Measurements from ENCODE around the gene CEP20. TPM values are rescaled to one million over a fixed set of nuclear protein-coding genes. Genes with fewer than 3 reads are reported as not detected.

The CEP20 gene
- total RNA-seq, 4 donors from 2014 or later: 26.2 to 38.8 (median 32.0) TPM

DNA sequence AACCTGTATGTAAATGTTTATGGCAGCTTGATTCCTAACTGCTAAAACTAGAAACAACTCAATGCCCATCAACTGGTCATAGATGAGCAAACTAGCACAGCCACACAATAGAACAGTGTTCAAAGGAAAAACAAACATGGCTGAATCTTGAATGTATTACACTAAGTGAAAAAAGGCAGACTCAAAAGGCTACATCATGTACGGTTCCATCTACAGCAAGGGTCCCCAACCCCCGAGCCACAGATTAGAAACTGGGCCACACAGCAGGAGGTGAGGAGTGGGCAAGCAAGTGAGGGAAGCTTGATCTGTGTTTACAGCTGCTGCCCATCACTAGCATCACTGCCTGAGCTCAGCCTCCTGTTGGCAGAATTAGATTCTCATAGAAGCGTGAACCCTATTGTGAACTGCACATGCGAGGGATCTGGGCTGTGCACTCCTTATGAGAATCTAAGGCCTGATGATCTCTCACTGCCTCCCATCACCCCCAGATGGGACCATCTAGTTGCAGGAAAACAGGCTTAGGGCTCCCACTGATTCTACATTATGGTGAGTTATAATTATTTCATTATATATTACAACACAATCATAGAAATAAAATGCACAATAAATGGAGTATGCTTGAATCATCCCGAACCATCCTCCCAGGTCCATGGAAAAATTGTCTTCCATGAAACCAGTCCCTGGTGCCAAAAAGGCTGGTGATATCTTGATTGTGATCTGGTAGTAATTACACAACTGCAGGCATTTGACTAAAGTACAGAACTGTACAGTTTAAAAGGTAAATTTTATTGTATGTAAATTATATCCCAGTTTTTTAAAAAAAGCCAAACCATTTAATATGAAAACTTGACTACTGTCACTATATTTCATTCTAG, 7.7 kb downstream of the CEP20 start:
- TF ChIP-seq, protein P1, sequence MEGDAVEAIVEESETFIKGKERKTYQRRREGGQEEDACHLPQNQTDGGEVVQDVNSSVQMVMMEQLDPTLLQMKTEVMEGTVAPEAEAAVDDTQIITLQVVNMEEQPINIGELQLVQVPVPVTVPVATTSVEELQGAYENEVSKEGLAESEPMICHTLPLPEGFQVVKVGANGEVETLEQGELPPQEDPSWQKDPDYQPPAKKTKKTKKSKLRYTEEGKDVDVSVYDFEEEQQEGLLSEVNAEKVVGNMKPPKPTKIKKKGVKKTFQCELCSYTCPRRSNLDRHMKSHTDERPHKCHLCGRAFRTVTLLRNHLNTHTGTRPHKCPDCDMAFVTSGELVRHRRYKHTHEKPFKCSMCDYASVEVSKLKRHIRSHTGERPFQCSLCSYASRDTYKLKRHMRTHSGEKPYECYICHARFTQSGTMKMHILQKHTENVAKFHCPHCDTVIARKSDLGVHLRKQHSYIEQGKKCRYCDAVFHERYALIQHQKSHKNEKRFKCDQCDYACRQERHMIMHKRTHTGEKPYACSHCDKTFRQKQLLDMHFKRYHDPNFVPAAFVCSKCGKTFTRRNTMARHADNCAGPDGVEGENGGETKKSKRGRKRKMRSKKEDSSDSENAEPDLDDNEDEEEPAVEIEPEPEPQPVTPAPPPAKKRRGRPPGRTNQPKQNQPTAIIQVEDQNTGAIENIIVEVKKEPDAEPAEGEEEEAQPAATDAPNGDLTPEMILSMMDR (IDR thresholded peaks at IDR 0.05; ENCODE audit: low read depth): no peak

DNA sequence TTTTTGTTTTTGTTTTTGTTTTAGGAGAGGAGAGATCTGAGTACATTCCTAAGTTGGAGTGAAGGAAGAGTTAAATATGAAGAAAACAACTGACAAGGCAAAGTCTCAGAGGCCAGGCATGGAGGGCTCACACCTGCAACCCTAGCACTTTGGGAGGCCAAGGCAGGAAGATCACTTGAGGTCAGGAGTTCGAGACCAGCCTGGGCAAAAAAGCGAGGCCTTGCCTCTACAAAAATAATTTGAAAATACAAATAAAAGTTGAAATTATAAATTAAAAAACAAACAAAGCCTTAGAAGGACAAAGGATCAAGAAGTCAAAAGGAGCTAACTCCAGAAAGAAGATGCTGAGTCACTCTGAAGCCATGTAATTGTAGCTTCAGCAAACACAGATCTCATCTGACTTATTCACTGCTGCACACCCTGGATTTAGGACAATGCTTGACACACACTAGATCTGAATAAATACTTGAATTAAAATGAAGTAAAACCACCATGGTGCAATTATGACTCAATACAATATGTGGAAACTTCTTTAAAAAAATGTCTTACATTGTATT, 9.1 kb downstream of the CEP20 start:
- TF ChIP-seq, protein P1 (IDR thresholded peaks at IDR 0.05; ENCODE audit: low read depth): no peak

DNA sequence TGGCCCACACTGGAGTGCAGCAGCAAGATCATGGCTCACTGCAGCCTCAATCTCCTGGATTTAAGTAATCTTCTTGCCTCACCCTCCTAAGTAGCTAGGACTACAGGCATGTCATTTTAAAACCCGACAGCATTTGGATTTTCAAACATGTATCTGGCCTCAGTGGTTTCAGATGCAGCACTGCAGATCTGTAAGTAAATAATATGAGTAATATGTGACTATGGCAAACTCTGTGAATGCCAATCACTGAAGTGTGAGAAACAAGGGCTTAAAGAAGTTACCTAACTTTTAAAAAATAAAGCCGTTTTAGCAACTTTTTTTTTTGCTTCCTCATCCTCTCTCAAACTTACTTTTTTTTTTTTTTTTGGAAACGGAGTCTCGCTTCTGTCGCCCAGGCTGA, 11.9 kb downstream of the CEP20 start:
- TF ChIP-seq, protein P1 (IDR thresholded peaks at IDR 0.05; ENCODE audit: low read depth): no peak

DNA sequence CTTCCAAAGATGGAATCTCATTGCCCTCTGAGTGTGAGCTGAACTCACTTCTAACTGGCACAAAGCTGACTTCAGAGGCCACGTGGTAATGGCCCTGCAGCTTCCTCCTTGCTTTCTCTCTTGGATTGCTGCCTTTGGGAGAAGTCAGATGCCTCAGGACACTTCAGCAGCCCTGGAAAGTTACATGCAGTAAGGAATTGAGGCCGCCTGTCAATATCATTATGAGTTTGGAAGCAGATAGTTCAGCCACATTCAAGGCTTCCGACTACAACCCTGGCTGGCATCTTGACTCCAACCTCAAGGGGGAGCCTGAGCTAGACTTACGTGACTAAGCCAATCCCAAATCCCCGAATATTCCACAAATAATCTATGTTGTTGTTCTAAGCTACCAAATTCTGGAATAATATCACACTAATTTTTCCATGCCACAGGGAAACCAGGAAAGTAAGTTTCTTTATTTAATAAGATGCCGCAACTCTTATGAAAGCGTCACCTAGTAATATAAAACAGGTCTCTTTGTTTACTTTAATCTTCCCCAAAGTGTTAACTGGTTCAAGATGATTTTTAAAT, 13.6 kb downstream of the CEP20 start:
- TF ChIP-seq, protein P1 (IDR thresholded peaks at IDR 0.05; ENCODE audit: low read depth): no peak

DNA sequence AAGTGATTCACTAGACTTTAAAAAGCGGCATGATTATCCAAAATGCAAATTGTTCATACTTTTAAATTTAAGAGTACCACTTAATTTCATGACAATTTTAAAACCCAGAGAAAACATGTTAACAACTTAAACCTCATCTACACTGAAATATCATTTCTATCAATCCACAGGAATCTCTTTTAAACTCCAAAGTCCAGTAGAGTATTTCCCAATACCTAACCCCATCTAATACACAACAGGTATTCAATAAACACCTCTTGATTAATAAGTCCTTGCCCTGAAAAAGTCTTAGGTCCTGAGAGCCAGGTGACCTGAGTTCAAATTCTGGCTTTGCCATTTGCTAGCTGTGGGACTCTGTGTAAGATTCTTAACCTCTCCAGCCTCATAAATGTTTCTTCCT, 14.7 kb downstream of the CEP20 start:
- TF ChIP-seq, protein P1 (IDR thresholded peaks at IDR 0.05; ENCODE audit: low read depth): no peak

DNA sequence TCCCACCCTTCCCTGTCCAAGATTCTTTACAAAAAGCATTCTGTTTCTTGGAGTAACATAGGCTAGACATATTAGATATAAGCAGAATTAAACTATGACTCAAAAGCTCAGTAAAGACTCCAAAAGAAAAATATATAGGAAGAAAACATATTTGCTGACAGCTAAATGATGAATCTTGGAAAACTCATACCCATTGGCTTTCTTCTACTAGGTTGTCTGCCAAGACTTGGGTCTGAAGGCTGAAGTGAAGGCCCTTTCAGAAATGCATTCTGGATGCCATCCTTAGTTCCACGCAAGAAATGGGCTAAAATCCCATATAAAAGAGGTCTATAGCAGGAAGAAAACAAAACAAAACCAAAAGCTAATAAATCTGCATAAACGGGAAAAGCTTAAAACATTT, 15.1 kb downstream of the CEP20 start:
- TF ChIP-seq, protein P1 (IDR thresholded peaks at IDR 0.05; ENCODE audit: low read depth): no peak

DNA sequence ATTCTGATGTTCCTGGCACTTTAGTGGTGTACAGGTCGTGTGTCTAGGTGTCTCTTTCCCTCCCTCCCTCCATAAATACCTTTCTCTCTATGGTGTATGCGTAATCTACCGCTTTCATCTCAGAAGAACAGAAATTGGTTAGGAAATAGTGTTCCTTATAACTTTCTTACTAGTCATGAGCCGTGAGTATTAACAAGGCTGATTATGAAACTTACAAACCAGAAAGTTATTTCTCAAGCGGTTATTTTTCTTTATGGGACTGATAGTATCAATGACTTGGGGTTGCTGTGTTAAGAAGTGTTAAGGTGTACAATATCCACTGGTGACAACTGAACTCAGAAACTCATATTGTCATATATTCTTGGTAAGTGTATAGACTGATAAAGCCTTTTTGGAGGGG, 18.4 kb downstream of the CEP20 start:
- TF ChIP-seq, protein P1 (IDR thresholded peaks at IDR 0.05; ENCODE audit: low read depth): no peak

All from subcutaneous adipose tissue (tissue), 4 donors.